Measurements from ENCODE around the gene CNOT9. TPM values are rescaled to one million over a fixed set of nuclear protein-coding genes. Genes with fewer than 3 reads are reported as not detected.

CNOT9 gene
- total and polyA plus RNA-seq, 4 donors = 10.5 to 24.4 (median 14.8) TPM

DNA sequence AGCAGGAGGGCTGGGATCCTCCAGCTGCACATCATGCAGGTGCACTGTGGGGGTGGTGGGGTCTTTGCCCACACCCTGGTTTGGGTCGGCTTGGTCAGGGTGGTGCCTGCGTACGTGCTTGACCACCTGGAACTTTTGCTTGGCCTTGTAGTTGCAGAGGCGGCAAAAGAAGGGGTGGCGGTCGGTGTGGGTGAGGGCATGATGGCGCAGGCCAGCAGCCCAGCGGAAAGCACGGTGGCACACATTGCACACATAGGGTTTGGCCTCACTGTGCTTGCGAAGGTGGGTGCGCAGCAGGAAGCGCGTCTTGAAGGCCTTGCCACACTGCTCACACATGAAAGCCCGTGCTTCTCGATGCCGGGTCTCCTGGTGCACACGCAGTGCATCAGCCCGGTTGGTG lies 69.7 kb downstream of the CNOT9 start:
- 98% methylated on average over 18 of the region's 18 CpGs for WGBS
- Histone ChIP-seq H3K4me1 (ENCODE audit: control insufficient read depth in 4 of 4, insufficient read depth in 4 of 4, low read length in 3 of 4) (no peaks in the 10 kb centered on the region), H3K27me3 (ENCODE audit: control insufficient read depth in 4 of 4, insufficient read depth in 4 of 4, low read length in 3 of 4) (no peaks in the 10 kb centered on the region), H3K36me3 (ENCODE audit: control insufficient read depth in 4 of 4, insufficient read depth in 3 of 4, low read depth in 1 of 4, low read length in 3 of 4) (peaks cover 13 to 78% (median 42%) of the 10 kb centered on the region in 4 donors), H3K9me3 (ENCODE audit: control insufficient read depth in 4 of 4, low read length in 3 of 4) (no peaks in the 10 kb centered on the region), H3K27ac (ENCODE audit: low read depth in 1 of 2, low read length in 2 of 2) (no peak overlapping the region), H3K9ac (ENCODE audit: low read depth in 1 of 2, low read length in 2 of 2) (no peak overlapping the region), H3K4me3 (ENCODE audit: low read depth in 1 of 3, low read length in 3 of 3) (no peak overlapping the region)
- no peak for TF ChIP-seq RXRA (IDR thresholded peaks at IDR 0.05)
- TF ChIP-seq RAD21 (IDR thresholded peaks at IDR 0.05) = no peak
- no peak for TF ChIP-seq GABPA (IDR thresholded peaks at IDR 0.05 in 1 of 2, conservative IDR thresholded peaks at IDR 0.05 in 1 of 2)
- TF ChIP-seq FOXA1 (IDR thresholded peaks at IDR 0.05) = no peak
- TF ChIP-seq HNF4A (conservative IDR thresholded peaks at IDR 0.05) = no peak
- no peak for DNase-seq (ENCODE audit: low spot score)

DNA sequence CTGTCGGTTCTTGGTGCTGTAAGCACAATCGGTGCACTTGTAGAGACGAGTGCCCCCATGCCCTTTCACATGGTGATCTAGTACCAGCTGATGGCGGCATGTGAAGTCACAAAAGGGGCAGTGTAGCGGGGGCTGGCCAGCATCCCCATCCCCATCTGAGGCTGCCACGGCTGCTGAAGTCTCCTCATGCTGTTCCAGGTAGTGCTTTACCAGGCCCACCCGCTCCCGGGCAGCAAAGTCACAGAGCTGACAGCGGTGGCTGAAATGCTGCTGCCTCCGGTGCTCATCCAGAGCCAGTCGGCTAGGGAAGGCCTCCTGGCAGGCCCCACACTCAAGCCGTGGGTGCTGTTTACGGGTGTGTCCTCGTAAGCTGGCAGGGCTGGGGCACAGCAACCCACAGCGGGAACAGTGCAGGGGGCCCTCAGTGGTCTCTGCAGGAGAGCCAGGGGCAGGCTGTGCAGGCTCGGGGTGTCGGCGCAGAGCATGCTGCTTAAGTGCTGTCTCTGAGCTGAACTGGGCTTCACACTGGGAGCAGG lies 73.5 kb downstream of the CNOT9 start:
- TF ChIP-seq SP1 (IDR thresholded peaks at IDR 0.05) (no peak), JUND (IDR thresholded peaks at IDR 0.05) (no peak), NR2F2 (IDR thresholded peaks at IDR 0.05) (no peak), GABPA (IDR thresholded peaks at IDR 0.05 in 1 of 2, conservative IDR thresholded peaks at IDR 0.05 in 1 of 2) (no peak), FOXA2 (IDR thresholded peaks at IDR 0.05) (no peak), RXRA (IDR thresholded peaks at IDR 0.05) (no peak), RAD21 (IDR thresholded peaks at IDR 0.05) (no peak)
- TF ChIP-seq, protein P1, sequence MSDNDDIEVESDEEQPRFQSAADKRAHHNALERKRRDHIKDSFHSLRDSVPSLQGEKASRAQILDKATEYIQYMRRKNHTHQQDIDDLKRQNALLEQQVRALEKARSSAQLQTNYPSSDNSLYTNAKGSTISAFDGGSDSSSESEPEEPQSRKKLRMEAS (IDR thresholded peaks at IDR 0.05) = no peak
- TF ChIP-seq, protein P2, sequence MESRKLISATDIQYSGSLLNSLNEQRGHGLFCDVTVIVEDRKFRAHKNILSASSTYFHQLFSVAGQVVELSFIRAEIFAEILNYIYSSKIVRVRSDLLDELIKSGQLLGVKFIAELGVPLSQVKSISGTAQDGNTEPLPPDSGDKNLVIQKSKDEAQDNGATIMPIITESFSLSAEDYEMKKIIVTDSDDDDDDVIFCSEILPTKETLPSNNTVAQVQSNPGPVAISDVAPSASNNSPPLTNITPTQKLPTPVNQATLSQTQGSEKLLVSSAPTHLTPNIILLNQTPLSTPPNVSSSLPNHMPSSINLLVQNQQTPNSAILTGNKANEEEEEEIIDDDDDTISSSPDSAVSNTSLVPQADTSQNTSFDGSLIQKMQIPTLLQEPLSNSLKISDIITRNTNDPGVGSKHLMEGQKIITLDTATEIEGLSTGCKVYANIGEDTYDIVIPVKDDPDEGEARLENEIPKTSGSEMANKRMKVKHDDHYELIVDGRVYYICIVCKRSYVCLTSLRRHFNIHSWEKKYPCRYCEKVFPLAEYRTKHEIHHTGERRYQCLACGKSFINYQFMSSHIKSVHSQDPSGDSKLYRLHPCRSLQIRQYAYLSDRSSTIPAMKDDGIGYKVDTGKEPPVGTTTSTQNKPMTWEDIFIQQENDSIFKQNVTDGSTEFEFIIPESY (IDR thresholded peaks at IDR 0.05) = no peak
- TF ChIP-seq, protein P3, sequence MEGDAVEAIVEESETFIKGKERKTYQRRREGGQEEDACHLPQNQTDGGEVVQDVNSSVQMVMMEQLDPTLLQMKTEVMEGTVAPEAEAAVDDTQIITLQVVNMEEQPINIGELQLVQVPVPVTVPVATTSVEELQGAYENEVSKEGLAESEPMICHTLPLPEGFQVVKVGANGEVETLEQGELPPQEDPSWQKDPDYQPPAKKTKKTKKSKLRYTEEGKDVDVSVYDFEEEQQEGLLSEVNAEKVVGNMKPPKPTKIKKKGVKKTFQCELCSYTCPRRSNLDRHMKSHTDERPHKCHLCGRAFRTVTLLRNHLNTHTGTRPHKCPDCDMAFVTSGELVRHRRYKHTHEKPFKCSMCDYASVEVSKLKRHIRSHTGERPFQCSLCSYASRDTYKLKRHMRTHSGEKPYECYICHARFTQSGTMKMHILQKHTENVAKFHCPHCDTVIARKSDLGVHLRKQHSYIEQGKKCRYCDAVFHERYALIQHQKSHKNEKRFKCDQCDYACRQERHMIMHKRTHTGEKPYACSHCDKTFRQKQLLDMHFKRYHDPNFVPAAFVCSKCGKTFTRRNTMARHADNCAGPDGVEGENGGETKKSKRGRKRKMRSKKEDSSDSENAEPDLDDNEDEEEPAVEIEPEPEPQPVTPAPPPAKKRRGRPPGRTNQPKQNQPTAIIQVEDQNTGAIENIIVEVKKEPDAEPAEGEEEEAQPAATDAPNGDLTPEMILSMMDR (IDR thresholded peaks at IDR 0.05; ENCODE audit: low read depth, low read length, missing input control) = no peak
- no peak overlapping the region for H3K9ac ChIP-seq (ENCODE audit: low read depth in 1 of 2, low read length in 2 of 2)
- DNase-seq (ENCODE audit: low spot score) = no peak
- no peak overlapping the region for H3K27ac ChIP-seq (ENCODE audit: low read depth in 1 of 2, low read length in 2 of 2)
- no peaks in the 10 kb centered on the region for H3K9me3 ChIP-seq (ENCODE audit: control insufficient read depth in 4 of 4, low read length in 3 of 4)
- H3K4me3 ChIP-seq (ENCODE audit: low read depth in 1 of 3, low read length in 3 of 3) = no peak overlapping the region
- H3K36me3 ChIP-seq (ENCODE audit: control insufficient read depth in 4 of 4, insufficient read depth in 3 of 4, low read depth in 1 of 4, low read length in 3 of 4) = peaks cover 18 to 68% (median 34%) of the 10 kb centered on the region in 4 donors
- H3K4me1 ChIP-seq (ENCODE audit: control insufficient read depth in 4 of 4, insufficient read depth in 4 of 4, low read length in 3 of 4) = peaks cover 0 to 22% (median 17%) of the 10 kb centered on the region in 4 donors
- 96% methylated on average over 18 of the region's 18 CpGs for WGBS
- H3K27me3 ChIP-seq (ENCODE audit: control insufficient read depth in 4 of 4, insufficient read depth in 4 of 4, low read length in 3 of 4) = no peaks in the 10 kb centered on the region

DNA sequence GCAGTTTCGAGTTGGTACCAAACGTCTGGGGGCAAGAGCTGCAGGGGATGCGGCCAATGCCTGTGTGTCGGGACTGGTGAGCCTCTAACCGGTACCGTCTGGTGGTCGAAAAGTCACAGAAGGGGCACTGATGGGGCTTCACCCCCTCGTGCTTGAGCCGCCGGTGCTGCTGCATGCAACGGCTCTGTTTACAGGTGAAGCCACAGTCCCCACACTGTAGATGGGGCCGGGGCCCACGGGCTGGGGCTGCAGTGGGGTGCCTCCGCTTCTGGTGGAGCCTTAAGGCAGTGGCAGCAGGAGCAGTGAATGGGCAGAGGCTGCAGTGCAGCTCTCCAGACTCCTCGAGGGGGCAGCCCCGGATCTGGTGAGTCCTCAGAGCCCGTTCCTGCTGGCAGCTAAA lies 74.1 kb downstream of the CNOT9 start:
- H3K27me3 ChIP-seq (ENCODE audit: control insufficient read depth in 4 of 4, insufficient read depth in 4 of 4, low read length in 3 of 4) = no peaks in the 10 kb centered on the region
- no peak overlapping the region for H3K27ac ChIP-seq (ENCODE audit: low read depth in 1 of 2, low read length in 2 of 2)
- H3K9me3 ChIP-seq (ENCODE audit: control insufficient read depth in 4 of 4, low read length in 3 of 4) = no peaks in the 10 kb centered on the region
- H3K36me3 ChIP-seq (ENCODE audit: control insufficient read depth in 4 of 4, insufficient read depth in 3 of 4, low read depth in 1 of 4, low read length in 3 of 4) = peaks cover 16 to 66% (median 31%) of the 10 kb centered on the region in 4 donors
- no peak for DNase-seq (ENCODE audit: low spot score)
- no peak overlapping the region for H3K4me3 ChIP-seq (ENCODE audit: low read depth in 1 of 3, low read length in 3 of 3)
- H3K9ac ChIP-seq (ENCODE audit: low read depth in 1 of 2, low read length in 2 of 2) = no peak overlapping the region
- no peak for TF ChIP-seq NR2F2 (IDR thresholded peaks at IDR 0.05)
- no peak for TF ChIP-seq FOXA2 (IDR thresholded peaks at IDR 0.05)
- TF ChIP-seq, protein P3 (IDR thresholded peaks at IDR 0.05; ENCODE audit: low read depth, low read length, missing input control) = no peak
- TF ChIP-seq, protein P2 (IDR thresholded peaks at IDR 0.05) = no peak
- TF ChIP-seq HNF4G (IDR thresholded peaks at IDR 0.05) = no peak
- H3K4me1 ChIP-seq (ENCODE audit: control insufficient read depth in 4 of 4, insufficient read depth in 4 of 4, low read length in 3 of 4) = peaks cover 0 to 22% (median 17%) of the 10 kb centered on the region in 4 donors
- WGBS = 94% methylated on average over 17 of the region's 17 CpGs
